ENCODE data around the gene HAS3.

DNA sequence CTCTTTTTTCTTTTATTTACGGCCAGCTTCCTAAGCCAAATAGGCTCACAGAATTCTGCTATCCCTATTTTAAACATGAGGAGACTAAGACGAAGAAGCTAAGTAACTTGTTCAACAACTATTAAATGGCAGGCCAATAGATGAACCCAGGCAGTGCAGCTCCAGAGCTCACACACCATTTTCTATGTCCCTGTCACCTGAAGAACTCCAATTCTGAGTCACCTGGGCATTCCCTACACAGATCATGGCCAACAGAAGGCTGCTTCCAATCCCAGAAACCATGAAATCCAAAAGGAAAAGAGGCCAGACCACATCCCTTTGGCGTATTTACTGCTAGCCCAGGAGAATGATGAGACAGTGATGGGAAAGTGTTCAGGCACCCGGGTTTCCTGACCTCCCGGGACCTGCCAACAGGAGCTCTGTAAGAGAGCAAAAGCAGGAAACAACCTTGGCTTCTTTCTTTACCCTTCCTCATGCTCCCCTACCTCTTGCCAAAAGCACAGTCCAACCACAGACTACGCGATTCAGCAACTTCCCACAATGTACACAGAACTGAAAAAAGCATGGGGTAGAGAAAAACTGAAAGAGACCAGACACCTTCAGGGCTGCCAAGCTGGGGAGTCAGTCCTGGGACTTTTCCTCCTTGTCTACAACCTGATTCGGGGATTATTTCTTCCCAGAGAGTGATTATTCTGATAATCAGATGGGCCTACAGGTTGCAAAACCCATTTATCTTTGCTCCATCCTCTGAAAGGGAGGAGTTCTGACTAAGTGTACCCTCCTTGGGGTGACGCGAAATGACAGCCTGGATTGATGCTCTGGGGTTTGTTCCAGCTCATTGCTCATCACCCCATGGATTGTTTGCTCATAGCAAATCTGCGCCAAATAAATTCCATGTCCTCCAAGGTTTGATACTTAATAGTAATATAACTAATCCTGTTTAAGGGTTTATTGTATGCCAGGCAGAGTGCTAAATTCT, 47.8 kb upstream of the HAS3 start:
- TF ChIP-seq, protein P1, sequence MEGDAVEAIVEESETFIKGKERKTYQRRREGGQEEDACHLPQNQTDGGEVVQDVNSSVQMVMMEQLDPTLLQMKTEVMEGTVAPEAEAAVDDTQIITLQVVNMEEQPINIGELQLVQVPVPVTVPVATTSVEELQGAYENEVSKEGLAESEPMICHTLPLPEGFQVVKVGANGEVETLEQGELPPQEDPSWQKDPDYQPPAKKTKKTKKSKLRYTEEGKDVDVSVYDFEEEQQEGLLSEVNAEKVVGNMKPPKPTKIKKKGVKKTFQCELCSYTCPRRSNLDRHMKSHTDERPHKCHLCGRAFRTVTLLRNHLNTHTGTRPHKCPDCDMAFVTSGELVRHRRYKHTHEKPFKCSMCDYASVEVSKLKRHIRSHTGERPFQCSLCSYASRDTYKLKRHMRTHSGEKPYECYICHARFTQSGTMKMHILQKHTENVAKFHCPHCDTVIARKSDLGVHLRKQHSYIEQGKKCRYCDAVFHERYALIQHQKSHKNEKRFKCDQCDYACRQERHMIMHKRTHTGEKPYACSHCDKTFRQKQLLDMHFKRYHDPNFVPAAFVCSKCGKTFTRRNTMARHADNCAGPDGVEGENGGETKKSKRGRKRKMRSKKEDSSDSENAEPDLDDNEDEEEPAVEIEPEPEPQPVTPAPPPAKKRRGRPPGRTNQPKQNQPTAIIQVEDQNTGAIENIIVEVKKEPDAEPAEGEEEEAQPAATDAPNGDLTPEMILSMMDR (IDR thresholded peaks at IDR 0.05 in 2 of 3, conservative IDR thresholded peaks at IDR 0.05 in 1 of 3; ENCODE audit: borderline replicate concordance in 1 of 3, insufficient read depth in 1 of 3, low read depth in 2 of 3, low read length in 2 of 3), result no peak
- no peak for TF ChIP-seq POLR2A (IDR thresholded peaks at IDR 0.05; ENCODE audit: borderline replicate concordance, extremely low read depth, insufficient read depth, insufficient read length)
- TF ChIP-seq YY1 (IDR thresholded peaks at IDR 0.05; ENCODE audit: extremely low read depth, insufficient replicate concordance, low read depth, low read length), result no peak

Measured in HCT116 (cell line).